Endothelial cell of umbilical vein (primary cell): ENCODE measurements around the gene PTGS1.

ENCODE experiments used
- POLR2A ChIP-seq: IDR thresholded peaks from 2 replicates; pipeline ENCODE4 v1.6.1; 2012; ENCODE audit warnings: low read depth, mild to moderate bottlenecking, control low read depth, low read length
- TF ChIP-seq, protein P1 (sequence below), 2 donors: IDR thresholded peaks; 1 replicate in 1 of 2; 2 replicates in 1 of 2; pipeline ENCODE4 v1.5.1; 2011; ENCODE audit warnings: low read length in 2 of 2, mild to moderate bottlenecking in 2 of 2, moderate library complexity in 2 of 2, control low read depth in 1 of 2, inconsistent platforms in 1 of 2, low read depth in 1 of 2; ENCODE audit not compliant: insufficient read depth in 1 of 2; ENCODE audit errors: extremely low read depth in 1 of 2

DNA sequence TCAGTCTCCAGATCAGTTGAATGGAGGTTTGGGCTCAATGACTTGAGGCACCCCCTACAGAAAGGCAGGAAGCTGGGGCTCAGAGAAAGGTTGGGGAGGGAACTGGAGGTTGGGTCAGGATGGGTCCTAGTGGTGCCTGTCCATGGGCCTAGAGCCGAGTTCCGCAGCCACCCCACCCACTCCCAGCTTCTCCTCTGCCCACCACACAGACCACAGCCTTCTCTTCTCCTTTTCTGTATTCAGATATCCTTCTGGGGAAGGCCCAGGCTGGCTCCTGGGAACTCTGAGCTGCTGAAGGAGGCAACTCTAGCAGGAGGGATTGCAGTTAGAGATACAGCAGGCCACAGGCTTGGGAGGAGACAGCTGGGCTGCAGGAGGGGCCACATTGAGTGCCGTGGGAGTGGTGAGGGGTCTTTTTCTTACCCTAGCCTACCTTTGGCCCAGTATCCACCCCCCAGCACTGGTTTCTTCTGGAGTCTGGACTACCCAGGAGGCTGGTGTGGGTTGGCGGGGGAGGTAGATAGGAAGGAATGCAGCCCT, 15.4 kb upstream of the PTGS1 start:
- TF ChIP-seq, protein P1, sequence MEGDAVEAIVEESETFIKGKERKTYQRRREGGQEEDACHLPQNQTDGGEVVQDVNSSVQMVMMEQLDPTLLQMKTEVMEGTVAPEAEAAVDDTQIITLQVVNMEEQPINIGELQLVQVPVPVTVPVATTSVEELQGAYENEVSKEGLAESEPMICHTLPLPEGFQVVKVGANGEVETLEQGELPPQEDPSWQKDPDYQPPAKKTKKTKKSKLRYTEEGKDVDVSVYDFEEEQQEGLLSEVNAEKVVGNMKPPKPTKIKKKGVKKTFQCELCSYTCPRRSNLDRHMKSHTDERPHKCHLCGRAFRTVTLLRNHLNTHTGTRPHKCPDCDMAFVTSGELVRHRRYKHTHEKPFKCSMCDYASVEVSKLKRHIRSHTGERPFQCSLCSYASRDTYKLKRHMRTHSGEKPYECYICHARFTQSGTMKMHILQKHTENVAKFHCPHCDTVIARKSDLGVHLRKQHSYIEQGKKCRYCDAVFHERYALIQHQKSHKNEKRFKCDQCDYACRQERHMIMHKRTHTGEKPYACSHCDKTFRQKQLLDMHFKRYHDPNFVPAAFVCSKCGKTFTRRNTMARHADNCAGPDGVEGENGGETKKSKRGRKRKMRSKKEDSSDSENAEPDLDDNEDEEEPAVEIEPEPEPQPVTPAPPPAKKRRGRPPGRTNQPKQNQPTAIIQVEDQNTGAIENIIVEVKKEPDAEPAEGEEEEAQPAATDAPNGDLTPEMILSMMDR (IDR thresholded peaks at IDR 0.05; ENCODE audit: extremely low read depth in 1 of 2, insufficient read depth in 1 of 2, low read depth in 1 of 2, low read length in 2 of 2) = no peak
- no peak for TF ChIP-seq POLR2A
